H1 (cell line): Measurements from ENCODE around the gene LCE1D.

Source experiments
- POLR2A ChIP-seq, 2 experiments: IDR thresholded peaks; 1 replicate in 1 of 2; 2 replicates in 1 of 2; pipeline ENCODE4 v1.6.1; 2011; ENCODE audit warnings: low read depth in 2 of 2, low read length in 2 of 2, mild to moderate bottlenecking in 2 of 2; ENCODE audit errors: control extremely low read depth in 1 of 2
- YY1 ChIP-seq: IDR thresholded peaks from 2 replicates; pipeline ENCODE4 v1.6.1; 2011; ENCODE audit warnings: low read depth, mild to moderate bottlenecking, low read length
- TF ChIP-seq, protein P1 (sequence below): IDR thresholded peaks from 2 replicates; pipeline ENCODE4 v1.6.1; 2012; ENCODE audit warnings: inconsistent platforms
- TF ChIP-seq, protein P2 (sequence below), 3 experiments: IDR thresholded peaks; 1 replicate in 2 of 3; 2 replicates in 1 of 3; pipeline versions ENCODE4 v1.5.1 to v1.6.1; 2011; ENCODE audit warnings: low read length in 3 of 3, mild to moderate bottlenecking in 3 of 3, inconsistent platforms in 2 of 3, low read depth in 1 of 3, moderate library complexity in 1 of 3; ENCODE audit not compliant: insufficient read depth in 1 of 3; ENCODE audit errors: control extremely low read depth in 1 of 3

DNA sequence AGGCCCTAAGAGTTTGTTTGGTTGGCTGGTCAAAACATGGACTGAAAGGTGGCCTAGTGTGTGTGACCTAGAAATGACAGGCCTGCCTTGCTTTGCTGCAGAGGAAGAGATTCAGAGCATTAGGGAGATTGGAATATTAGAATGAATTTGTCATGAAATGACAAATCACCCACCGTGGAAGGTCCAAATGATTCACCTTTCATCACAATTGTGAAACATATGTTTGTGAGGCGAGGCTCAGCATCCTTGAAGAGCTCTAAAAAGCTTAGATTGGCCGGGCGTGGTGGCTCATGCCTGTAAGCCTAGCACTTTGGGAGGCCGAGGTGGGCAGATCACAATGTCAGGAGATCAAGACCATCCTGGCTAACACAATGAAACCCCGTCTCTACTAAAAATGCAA lies 20.8 kb downstream of the LCE1D start:
- TF ChIP-seq, protein P1, sequence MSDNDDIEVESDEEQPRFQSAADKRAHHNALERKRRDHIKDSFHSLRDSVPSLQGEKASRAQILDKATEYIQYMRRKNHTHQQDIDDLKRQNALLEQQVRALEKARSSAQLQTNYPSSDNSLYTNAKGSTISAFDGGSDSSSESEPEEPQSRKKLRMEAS: no peak
- TF ChIP-seq YY1 (no peak), POLR2A (IDR thresholded peaks at IDR 0.05; ENCODE audit: control extremely low read depth in 1 of 2, low read depth in 2 of 2, low read length in 2 of 2) (no peak)
- TF ChIP-seq, protein P2, sequence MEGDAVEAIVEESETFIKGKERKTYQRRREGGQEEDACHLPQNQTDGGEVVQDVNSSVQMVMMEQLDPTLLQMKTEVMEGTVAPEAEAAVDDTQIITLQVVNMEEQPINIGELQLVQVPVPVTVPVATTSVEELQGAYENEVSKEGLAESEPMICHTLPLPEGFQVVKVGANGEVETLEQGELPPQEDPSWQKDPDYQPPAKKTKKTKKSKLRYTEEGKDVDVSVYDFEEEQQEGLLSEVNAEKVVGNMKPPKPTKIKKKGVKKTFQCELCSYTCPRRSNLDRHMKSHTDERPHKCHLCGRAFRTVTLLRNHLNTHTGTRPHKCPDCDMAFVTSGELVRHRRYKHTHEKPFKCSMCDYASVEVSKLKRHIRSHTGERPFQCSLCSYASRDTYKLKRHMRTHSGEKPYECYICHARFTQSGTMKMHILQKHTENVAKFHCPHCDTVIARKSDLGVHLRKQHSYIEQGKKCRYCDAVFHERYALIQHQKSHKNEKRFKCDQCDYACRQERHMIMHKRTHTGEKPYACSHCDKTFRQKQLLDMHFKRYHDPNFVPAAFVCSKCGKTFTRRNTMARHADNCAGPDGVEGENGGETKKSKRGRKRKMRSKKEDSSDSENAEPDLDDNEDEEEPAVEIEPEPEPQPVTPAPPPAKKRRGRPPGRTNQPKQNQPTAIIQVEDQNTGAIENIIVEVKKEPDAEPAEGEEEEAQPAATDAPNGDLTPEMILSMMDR (IDR thresholded peaks at IDR 0.05; ENCODE audit: control extremely low read depth in 1 of 3, insufficient read depth in 1 of 3, low read depth in 1 of 3, low read length in 3 of 3): no peak
